CD4-positive, alpha-beta T cell treated with Interferon alpha-2 for 1 hour (primary cell): Measurements from ENCODE around the gene HNRNPL.
"Not testable (repeated sequence)": the region's sequence is repeated elsewhere in the genome, so short reads cannot be mapped to it uniquely, and the experiment has no call there.

Source experiments
- DNase-seq, 2 donors: peaks; one replicate each; pipeline ENCODE4 v3.0.0-alpha.2; 2020 to 2022

Gene HNRNPL

GRCh38 chr19:38797781-38798180 lies 52.0 kb downstream of the HNRNPL start:
- DNase-seq = not testable (repeated sequence)

GRCh38 chr19:38796154-38796553 lies 53.6 kb downstream of the HNRNPL start:
- DNase-seq = no peak

DNA sequence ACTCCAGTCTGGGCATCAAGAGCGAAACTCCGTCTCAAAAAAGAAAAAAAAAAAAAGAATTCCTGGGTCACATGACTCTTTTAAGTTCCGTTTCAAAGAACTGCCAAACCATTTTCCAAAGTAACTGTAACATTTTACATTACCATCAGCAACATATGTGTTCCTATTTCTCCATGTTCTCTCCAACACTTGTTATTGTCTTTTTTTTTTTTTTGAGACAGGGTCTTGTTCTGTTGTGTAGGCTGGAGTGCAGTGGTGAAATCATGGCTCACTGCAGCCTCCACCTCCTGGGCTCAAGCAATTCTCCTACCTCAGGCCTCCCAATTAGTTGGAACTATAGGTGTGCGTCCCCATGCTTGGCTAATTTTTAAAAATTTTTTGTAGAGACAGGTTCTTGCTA lies 54.2 kb downstream of the HNRNPL start:
- DNase-seq = no peak

DNA sequence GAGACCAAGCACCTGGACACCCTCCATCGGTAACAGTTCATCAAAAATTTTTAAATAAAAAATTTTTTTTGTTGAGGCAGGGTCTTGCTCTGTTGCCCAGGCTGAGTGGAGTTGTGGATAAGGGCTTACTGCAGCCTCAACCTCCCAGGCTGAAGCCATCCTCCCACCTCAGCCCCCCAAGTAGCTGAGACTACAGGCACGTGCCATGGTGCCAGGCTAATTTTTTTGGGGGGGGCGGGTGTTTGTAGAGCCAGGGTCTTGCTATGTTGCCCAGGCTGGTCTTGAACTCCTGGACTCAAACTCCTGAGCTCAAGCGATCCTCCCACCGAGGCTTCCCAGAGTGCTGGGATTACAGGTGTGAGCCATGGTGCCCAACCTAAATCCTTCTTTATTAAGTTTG lies 56.1 kb downstream of the HNRNPL start:
- no peak for DNase-seq

GRCh38 chr19:38793177-38793576 lies 56.6 kb downstream of the HNRNPL start:
- DNase-seq = no peak

DNA sequence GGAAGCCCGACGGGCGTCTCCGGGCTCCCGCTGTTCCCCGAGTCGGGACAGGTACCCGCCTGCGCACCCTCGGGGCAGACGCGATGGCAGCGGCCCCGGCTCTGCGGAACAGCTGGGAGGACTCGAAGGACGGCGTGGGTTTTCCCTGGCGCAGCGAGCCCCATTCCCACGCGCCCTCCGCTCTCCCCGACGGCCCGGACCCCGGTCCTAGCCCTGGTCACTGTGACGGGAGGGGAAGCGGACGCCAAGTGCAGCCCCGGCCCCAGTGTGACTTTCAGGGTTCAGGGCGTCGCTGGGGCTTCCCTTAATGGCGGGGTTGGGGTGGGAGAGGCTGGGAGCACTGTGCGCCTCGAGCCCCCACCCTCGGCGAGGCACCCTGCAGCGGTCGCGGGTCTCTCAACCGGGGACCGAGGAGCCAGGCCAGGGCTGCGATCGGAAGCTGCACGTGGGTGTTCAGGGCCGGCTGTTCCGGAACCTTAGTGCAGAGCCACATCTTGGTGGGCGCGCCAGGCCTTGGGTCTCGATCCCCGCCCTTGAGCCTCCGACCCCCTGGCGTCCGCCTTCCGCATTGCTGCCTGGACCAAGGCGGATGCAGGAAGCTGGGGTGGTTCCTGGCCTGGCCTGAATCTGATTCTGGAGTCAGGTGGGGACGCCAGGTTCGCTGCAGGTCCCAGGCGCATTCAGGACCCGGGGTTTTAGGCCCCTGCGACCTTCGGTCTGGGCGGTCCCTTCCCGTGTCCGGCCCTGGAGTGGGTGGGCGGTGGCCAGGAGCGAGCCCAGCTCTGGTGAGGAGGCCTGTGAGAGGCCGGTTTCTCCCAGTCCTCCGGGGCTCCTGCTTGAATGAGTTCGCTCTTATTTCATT lies 57.3 kb downstream of the HNRNPL start:
- DNase-seq = peak; percentile 34 to 44

DNA sequence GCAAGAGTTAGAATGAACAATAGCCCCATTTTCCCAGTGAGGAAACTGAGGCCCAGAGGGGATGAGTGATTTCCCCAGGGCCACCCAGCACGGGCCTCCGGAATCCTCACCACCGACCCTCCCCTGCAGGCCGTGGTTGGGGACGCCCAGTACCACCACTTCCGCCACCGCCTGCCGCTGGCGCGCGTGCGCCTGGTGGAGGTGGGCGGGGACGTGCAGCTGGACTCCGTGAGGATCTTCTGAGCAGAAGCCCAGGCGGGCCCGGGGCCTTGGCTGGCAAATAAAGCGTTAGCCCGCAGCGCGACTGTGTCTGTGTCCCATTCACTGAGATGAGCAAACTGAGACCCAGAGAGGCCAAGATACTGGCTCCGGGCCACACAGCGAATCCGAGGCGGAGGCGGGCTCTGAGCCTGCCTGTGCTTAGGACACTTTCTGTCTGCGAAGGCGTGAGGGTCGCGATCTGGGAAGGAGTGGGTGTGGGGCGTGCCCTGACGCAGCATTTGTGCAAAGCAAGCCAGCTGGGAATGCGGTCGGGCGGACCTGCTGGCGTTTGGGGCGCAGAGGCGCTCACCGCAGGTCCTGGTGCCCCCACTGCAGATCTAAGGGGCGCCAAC lies 58.2 kb downstream of the HNRNPL start:
- DNase-seq = not testable (repeated sequence)

DNA sequence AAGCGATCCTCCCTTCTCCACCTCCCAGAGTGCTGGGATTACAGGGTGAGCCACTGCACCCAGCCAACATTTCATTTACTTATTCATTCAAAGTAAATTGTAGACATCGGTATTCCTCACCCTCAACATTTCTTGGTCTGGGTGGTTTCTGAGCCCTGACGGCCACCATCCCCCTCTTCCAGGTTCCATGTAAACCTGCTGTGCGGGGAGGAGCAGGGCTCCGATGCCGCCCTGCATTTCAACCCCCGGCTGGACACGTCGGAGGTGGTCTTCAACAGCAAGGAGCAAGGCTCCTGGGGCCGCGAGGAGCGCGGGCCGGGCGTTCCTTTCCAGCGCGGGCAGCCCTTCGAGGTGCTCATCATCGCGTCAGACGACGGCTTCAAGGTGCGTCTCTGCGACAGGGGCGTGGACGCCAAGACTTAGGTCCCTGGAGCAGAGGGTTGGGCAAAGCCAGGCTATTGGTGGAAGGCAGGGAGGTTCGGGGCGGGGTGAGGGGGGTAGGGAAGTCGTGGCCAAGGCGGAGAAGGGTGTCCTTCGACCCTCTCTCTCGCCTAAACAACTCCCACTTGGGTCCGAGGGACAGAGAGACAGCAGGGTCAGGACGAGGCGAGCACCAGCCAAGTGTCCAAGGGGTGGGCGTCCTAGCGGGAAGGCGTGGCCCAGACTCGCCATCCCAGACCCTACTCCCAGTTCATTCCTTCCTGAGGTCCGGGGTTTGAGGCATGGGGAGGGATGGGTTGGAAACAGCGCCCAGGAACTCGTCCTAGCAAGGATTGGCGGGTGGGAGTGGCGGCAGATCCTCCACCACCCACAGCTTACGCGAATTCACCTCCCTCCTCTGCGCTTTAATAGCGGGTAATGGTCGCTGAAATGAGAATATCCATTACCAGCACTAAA lies 59.0 kb downstream of the HNRNPL start:
- DNase-seq = not testable (repeated sequence)

DNA sequence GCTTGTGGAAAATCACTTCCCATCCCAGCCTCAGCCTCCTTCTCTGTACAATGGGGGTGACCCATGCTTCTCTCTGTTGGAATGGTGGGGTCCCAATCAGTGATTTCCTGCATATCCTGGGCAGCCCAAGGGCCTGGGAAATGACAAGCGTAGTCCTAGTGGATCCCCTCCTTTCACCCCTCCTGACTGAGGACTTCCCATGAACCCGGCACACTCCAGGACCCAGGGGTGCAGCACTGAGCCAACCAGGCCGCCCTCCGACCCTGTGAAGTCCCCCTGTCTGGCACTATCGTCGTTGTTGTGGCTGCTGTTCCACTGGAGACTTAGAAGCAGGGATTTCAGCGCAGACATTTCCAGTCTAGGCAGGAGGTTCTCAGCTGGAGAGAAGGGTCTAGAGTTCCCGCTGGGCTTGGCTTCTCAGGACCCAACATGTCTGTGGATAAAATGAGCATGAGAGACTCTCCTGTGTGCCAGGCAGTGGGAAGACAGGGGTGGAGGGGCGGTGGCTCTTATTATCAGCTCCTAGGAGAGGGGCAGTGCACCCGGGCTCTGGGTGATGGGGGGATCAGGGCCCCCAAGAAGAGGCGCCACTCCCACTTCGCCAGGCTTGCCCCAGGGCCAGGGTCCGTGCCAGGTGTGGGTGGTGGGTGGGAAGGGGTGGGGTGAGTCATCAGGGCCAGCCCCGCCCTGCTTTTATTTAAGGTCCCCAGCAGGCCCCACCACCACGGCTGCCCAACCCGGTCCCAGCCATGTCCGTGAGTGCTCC lies 61.1 kb downstream of the HNRNPL start, which contains the start of gene LGALS7B:
Gene LGALS7B (plus strand): TSS at position 723 of the 766 bp plus-strand sequence. CDS start 27 bp downstream, at position 750.
- no peak for DNase-seq

GRCh38 chr19:38786572-38787265 lies 63.1 kb downstream of the HNRNPL start:
- DNase-seq = no peak
